Peyer's patch (tissue), 4 donors: ENCODE measurements around the gene INSM2. TPM values are rescaled to one million over a fixed set of nuclear protein-coding genes. Genes with fewer than 3 reads are reported as not detected.

Experiments used
- DNase-seq, 3 donors: peaks; one replicate each; pipeline ENCODE4 v3.0.0-alpha.2; 2017 to 2019
- H3K27ac ChIP-seq, 4 donors: fragments of 200-600 bp; sonication (generic); one replicate each; pipeline ENCODE4 v1.5.1; 2016 to 2019
- H3K27me3 ChIP-seq, 2 donors: fragments of 200-600 bp; sonication (generic); one replicate each; pipeline ENCODE4 v1.5.1; 2019
- H3K36me3 ChIP-seq, 3 donors: fragments of 200-600 bp; sonication (generic); one replicate each; pipeline ENCODE4 v1.5.1; 2016 to 2019
- H3K4me1 ChIP-seq, 4 donors: fragments of 200-600 bp; sonication (generic); one replicate each; pipeline ENCODE4 v1.5.1; 2016 to 2019
- H3K4me3 ChIP-seq, 4 donors: fragments of 200-600 bp; sonication (generic); 1 replicate in 3 of 4; 2 replicates in 1 of 4; pipeline ENCODE4 v1.5.1; 2016 to 2019; ENCODE audit warnings: mild to moderate bottlenecking in 1 of 4
- H3K9me3 ChIP-seq, 4 donors: fragments of 200-600 bp; sonication (generic); one replicate each; pipeline ENCODE4 v1.5.1; 2016 to 2019; ENCODE audit warnings: mild to moderate bottlenecking in 1 of 4
- CTCF ChIP-seq, 6 experiments: fragments of 450-650 bp in 4 of 6; fragments of 200-600 bp in 2 of 6; sonication (generic) in 1 of 6; IDR thresholded peaks; one replicate each; pipeline ENCODE4 v1.5.1; 2017 to 2019; ENCODE audit warnings: antibody characterized with exemption in 6 of 6, mild to moderate bottlenecking in 3 of 6, moderate library complexity in 1 of 6
- POLR2A ChIP-seq, 2 donors: fragments of 450-650 bp; IDR thresholded peaks; one replicate each; pipeline ENCODE4 v1.5.1; 2017; ENCODE audit warnings: antibody characterized with exemption in 2 of 2, mild to moderate bottlenecking in 2 of 2, moderate library complexity in 2 of 2
- total RNA-seq, 4 donors: library from RNA; depleted of rRNA; stranded (reverse); fragments of >200 nt; gene quantifications; one replicate each; pipeline ENCODE4 v1.1.0, GENCODE V29; 2016

Gene INSM2
- total RNA-seq, 4 donors from 2014 or later, result not detected

- H3K27me3 ChIP-seq, result no peaks in the 10 kb centered on the region
- H3K36me3 ChIP-seq, result peaks cover 0 to 6% (median 0%) of the 10 kb centered on the region in 3 donors
- no peak overlapping the region for H3K27ac ChIP-seq
- no peaks in the 10 kb centered on the region for H3K4me1 ChIP-seq
- no peaks in the 10 kb centered on the region for H3K9me3 ChIP-seq
- no peak overlapping the region for H3K4me3 ChIP-seq
- no peak for DNase-seq
- TF ChIP-seq CTCF (IDR thresholded peaks at IDR 0.05), result no peak
- no peak for TF ChIP-seq POLR2A (IDR thresholded peaks at IDR 0.05)
Measured at GRCh38 chr14:35565871-35566464, 32.0 kb downstream of the INSM2 start.

- TF ChIP-seq CTCF (IDR thresholded peaks at IDR 0.05), result no peak
- no peak for TF ChIP-seq POLR2A (IDR thresholded peaks at IDR 0.05)
- H3K4me3 ChIP-seq, result no peak overlapping the region
- no peaks in the 10 kb centered on the region for H3K27me3 ChIP-seq
- H3K4me1 ChIP-seq, result no peaks in the 10 kb centered on the region
- peaks cover 0 to 6% (median 0%) of the 10 kb centered on the region in 3 donors for H3K36me3 ChIP-seq
- no peak for DNase-seq
- H3K27ac ChIP-seq, result no peak overlapping the region
- H3K9me3 ChIP-seq, result no peaks in the 10 kb centered on the region
Measured at GRCh38 chr14:35571598-35571997, 37.6 kb downstream of the INSM2 start.

GRCh38 chr14:35573911-35574310, 39.9 kb downstream of the INSM2 start:
- H3K4me1 ChIP-seq, result no peaks in the 10 kb centered on the region
- no peaks in the 10 kb centered on the region for H3K9me3 ChIP-seq

GRCh38 chr14:35576260-35576659, 42.3 kb downstream of the INSM2 start:
- TF ChIP-seq POLR2A (IDR thresholded peaks at IDR 0.05) (no peak), CTCF (IDR thresholded peaks at IDR 0.05) (no peak)
- H3K4me3 ChIP-seq, result no peak overlapping the region
- H3K27me3 ChIP-seq, result no peaks in the 10 kb centered on the region
- H3K36me3 ChIP-seq, result no peaks in the 10 kb centered on the region
- no peak overlapping the region for H3K27ac ChIP-seq
- no peaks in the 10 kb centered on the region for H3K4me1 ChIP-seq
- no peaks in the 10 kb centered on the region for H3K9me3 ChIP-seq
- DNase-seq, result no peak

More at GRCh38 chr14:35573911-35574310, 39.9 kb downstream of the INSM2 start:
- H3K4me3 ChIP-seq, result no peak overlapping the region
- DNase-seq, result no peak
- no peak for TF ChIP-seq CTCF (IDR thresholded peaks at IDR 0.05)
- TF ChIP-seq POLR2A (IDR thresholded peaks at IDR 0.05), result no peak
- H3K27ac ChIP-seq, result no peak overlapping the region
- H3K36me3 ChIP-seq, result peaks cover 0 to 6% (median 0%) of the 10 kb centered on the region in 3 donors
- no peaks in the 10 kb centered on the region for H3K27me3 ChIP-seq

- no peak overlapping the region for H3K4me3 ChIP-seq
- H3K9me3 ChIP-seq, result no peaks in the 10 kb centered on the region
- H3K27ac ChIP-seq, result no peak overlapping the region
- H3K36me3 ChIP-seq, result no peaks in the 10 kb centered on the region
- no peak for TF ChIP-seq POLR2A (IDR thresholded peaks at IDR 0.05)
- no peak for TF ChIP-seq CTCF (IDR thresholded peaks at IDR 0.05)
- no peaks in the 10 kb centered on the region for H3K27me3 ChIP-seq
- no peaks in the 10 kb centered on the region for H3K4me1 ChIP-seq
- DNase-seq, result no peak
Measured at GRCh38 chr14:35576856-35577255, 42.9 kb downstream of the INSM2 start.

GRCh38 chr14:35578135-35578534, 44.2 kb downstream of the INSM2 start:
- Histone ChIP-seq H3K36me3 (no peaks in the 10 kb centered on the region), H3K9me3 (no peaks in the 10 kb centered on the region), H3K4me1 (no peaks in the 10 kb centered on the region), H3K4me3 (no peak overlapping the region), H3K27me3 (no peaks in the 10 kb centered on the region), H3K27ac (no peak overlapping the region)
- TF ChIP-seq POLR2A (IDR thresholded peaks at IDR 0.05) (no peak), CTCF (IDR thresholded peaks at IDR 0.05) (no peak)
- no peak for DNase-seq
